Endothelial cell of hepatic sinusoid (primary cell): ENCODE results near the gene CRK.

Source experiments
- in situ Hi-C: cut with HindIII; loops from 2 replicates; pipeline ENCODE4 v1.10.0; 2017; ENCODE audit warnings: low sequenced_read_pairs

The CRK gene

DNA sequence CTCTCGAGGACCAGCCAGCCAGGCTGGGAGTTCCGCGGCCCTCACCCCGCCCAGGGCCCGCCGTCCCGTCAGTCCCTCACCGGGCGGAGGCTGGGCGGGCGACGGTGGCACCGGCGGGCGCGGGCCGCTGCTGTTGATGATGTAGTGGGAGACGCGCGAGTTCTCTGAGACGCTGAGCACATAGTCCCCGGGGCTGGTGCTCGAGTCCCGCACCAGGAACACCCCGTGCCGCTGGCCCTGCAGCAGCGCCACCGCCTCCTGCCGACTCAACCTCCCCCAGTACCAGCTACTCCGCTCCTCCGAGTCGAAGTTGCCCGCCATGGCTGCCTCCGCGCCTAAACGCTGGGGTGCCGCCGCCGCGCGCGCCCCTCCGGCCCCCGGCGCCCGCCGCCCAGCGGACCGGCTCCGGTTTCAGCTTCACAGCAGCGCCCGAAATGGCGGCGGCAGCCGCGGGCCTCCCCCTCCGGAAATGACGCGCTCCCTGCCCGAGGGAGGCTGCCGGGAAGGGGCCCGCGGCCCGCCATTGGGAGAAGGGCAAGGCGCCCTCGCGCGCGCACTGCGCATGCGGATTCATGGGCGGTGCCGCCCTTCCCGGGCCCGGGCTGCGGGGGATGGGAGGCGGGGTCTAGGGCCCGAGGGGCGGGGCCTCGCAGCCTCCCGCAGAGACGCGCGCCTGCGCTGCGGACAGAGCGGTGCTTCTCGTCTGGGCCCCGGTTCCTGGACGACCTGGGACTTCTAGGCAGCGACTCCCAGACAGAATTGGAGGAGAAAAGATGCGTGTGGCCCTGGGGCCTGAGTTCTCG is at the start of gene CRK:
Gene CRK (minus strand): TSS at position 436 of the 803 bp plus-strand sequence. CDS start 115 bp downstream, at position 321.
- in situ Hi-C loops: no loop called here

DNA sequence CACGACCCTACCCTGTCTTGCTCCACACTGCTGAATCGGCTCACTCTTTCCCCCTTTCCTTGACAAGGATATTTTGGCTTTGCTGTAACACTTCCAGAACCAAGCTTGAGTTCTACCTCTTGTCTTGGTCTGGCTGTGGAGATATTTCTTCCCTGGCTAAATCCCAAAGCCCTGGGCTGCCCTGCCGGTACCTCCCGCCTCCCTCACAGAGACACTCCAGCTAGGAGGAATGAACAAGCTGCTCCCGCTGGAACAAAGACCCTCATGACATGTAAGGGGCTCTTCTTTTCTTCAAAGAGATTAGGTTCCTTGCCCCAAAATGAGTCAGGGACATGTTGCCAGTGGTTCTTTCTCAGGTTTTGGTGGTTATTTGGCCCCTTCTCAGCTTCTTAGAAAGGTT is 49.6 kb upstream of the CRK start:
- in situ Hi-C loops: loop anchor here (5.0 kb wide), 4 partner anchors 68 to 273 kb away; no protein-coding TSS in a partner anchor

DNA sequence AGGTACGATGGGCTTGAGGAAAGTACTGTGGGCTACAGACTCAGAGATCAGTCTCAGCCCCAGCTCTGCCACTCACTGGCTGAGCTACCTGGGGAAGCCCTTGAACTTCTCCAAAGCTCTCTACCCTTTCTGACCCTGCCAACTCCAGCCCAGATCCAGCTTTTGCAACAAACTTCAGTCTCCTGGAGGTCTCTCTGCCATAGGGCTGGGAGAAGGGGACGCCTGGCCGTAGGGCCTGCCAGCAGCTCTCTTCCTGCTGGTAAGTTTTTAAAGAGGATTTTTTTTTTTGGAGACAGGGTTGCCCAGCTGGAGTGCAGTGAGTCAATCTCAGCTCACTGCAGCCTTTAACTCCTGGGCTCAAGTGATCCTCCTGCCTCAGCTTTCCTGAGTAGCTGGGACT is 48.8 kb upstream of the CRK start:
- in situ Hi-C loops: loop anchor here (5.0 kb wide), 4 partner anchors 68 to 273 kb away; no protein-coding TSS in a partner anchor

DNA sequence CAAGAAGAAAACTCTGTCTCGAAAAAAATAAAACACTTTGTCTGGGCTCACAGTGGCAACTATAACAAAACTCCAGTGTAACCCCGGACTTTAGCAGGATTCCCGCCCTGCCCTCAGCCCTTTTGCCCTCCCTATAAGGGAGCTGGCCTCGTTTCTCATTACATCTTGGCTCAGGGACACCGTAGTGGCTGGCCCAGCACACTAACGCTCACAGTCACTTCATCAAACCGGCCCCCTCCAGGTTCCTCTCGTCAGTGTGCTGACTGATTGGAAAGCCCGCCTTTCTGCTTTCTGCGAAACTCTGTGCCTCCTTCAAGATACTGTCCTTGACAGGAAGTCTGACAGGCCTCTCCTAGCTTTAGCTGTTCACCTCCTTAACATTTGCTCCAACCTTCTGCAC is 47.7 kb upstream of the CRK start:
- in situ Hi-C loops: no loop called here

DNA sequence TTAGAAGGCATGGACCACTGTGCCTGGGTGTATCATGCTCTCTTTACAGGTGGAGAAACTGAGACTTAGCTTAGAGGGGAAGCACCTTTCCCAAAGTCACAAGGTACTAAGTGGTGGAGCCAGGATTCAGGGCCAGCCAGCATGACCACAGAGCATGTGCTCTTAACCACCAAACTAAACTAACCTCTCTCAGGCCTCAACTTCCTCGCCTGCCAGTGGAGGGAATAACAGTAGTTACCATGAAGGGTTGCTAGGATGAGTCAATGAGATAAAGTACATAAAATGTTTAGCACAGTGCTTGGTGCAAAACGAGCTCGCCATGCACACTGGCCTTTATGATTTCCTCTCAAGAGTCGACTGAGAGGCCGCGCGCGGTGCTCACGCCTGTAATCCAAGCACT is 42.8 kb upstream of the CRK start:
- in situ Hi-C loops: no loop called here

DNA sequence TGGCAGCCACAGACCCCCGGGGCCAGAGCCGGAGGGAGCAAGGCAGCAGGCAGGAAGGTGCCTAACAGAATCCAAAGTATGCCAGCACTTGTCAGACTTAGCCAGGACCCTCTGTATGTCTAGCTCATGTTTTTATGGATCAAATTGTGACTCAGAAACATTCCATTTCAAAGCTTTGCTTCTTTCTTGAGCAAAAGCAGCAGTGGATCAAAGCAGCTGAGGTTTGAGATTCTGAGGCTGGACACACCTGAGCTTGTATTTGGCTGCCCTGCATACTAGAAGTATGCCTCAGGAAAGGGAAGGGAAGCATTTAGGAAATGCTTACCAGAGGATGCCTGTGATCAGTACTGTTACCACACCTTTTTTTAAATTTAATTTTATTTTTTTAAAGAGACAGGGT is 42.2 kb upstream of the CRK start:
- in situ Hi-C loops: no loop called here

DNA sequence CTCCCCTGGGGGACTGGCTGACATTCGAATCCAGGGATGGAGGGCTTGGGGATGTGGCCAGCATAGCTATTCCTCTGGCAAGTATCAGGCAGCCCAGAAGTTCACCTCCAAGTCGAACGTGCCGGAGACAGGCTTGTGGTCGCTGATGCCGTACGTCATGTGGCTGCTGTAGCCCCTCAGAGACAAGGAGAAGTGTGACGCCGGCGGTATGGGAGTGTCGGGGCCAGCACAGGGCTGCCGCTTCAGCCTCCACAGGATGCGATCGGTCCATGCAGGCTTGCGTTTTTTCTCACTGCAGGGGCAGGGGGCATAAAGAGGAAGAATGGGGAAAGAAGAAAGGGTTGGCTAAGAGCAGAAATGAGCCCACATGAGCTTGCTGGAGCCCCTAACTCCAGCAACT is 41.8 kb upstream of the CRK start:
- in situ Hi-C loops: no loop called here

DNA sequence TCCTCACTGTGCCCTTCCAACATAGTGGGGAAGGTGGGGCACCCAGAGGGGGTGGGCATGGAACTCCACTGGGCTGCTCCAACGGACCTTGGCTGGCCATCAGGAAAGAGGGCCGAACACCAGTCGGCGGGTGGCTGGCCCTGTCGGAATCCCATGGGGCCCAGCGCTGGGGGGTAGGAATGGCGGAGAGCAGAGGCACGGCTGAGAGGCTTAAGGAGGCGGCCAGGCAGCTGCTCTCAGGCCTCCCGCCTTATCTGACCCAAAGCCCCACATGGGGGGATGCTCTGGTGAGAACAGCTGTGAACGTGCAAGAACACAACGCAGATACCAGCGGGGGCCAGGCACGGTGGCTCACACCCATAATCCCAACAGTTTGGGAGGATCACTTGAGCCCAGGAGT is 40.8 kb upstream of the CRK start:
- in situ Hi-C loops: no loop called here

DNA sequence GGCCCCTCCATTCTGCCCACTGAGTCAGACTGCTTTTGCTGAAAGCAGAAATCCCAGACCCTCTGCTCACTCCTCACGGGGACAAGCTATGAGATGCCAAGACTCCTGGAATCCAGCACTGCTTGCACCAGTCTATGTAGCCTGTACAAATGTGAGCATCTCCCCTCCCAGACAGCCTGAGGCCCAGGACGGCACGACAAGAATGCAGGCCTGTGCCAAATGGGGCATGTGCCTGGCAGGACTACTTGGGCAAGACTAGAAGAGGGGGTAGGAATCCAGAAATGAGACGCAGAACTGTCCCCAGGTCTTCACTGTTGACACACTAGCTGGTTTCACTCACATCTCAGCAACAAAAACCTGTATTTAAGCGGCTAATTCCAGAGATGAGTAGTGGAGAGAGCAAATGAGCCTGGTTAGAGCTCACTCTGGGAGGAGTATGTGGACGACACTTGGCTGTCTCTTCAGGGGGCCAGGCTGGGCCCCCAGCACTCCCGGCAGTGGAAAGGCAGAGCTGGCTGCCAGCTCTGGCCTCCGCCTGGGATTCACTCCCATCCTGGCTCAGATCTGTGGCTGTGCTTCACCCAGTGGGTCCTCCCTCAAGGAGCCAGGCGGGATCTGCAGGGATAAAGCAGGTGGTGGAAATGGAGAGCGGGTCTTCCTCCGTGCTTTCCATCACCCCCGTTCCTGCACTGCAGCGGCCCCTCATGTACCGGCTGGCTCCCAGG is 39.4 kb upstream of the CRK start:
- in situ Hi-C loops: no loop called here

DNA sequence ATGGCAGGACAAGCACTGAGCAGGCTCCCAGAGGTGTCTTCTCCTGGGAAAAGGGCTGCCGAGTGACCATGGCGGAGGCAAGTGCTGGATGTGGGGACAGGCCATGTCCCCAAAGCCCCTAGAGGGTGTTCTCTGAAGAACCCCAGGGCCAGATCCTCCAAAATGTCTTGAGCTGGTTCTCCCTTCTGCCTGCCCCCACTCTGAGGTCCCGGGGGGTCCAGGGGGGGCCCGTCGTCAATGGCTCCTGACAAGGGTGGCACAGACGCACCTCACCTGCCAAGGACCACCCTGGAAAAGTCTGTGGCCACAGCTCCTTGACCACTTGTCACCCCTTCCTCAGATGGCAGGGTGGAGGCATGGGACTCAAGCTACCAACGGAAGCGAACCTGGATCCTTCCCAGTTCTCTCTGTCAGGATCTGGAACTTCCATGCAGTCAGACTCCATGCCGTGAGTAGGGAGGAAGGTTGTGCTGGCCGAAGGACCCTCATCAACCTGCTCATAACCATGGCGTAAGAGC is 38.8 kb upstream of the CRK start:
- in situ Hi-C loops: no loop called here

DNA sequence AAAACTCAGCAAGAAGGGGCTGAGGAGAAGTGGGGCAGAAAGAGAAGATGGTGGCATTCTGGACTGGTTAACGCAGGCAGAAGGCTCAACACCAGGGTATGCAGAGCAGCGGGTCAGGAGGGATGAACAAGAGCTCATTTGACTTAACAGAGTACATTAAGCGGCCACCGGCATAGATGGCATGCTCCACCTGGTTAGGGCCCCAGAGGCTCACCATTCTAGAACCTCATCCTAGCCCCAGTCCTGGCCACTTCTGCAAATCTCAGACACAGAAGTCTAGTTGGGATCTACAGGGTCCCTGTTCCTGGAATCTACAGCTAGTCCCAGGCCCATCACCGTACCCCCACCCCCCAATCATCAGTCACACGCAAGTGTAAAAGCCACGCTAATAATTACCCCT is 38.2 kb upstream of the CRK start:
- in situ Hi-C loops: no loop called here

DNA sequence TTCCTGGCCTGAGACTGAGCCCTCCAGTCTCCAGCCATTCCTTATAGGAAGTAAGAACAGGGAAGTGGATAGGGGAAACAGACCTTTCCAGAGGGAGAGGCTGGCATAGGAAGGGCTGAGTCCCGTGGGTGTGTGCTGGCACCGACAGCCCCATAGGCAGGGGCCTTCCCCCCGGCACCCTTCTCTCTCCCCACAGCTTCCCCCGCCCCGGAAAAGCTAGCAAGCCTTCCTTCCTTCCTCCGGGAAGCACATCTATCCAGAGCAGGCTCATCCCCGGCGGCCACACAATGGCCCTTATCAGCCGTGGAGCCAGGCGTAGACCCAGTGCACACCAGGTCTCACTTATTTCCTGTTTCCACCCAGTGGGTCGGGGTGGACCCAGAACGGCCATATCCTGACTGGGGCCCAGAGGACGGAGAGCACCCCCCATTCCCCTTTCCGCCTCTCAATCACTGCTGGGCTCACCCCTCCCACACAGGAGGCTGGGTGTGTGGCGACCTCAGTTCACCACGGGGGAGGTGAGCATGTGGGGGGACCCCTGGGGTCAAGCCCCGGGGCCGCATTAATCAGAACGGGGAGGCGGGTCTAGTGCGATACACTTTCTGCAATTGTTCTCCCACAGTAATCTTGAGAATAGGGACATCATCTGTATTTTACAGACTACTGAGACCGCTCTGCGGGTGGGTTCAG is 37.4 kb upstream of the CRK start:
- in situ Hi-C loops: no loop called here

DNA sequence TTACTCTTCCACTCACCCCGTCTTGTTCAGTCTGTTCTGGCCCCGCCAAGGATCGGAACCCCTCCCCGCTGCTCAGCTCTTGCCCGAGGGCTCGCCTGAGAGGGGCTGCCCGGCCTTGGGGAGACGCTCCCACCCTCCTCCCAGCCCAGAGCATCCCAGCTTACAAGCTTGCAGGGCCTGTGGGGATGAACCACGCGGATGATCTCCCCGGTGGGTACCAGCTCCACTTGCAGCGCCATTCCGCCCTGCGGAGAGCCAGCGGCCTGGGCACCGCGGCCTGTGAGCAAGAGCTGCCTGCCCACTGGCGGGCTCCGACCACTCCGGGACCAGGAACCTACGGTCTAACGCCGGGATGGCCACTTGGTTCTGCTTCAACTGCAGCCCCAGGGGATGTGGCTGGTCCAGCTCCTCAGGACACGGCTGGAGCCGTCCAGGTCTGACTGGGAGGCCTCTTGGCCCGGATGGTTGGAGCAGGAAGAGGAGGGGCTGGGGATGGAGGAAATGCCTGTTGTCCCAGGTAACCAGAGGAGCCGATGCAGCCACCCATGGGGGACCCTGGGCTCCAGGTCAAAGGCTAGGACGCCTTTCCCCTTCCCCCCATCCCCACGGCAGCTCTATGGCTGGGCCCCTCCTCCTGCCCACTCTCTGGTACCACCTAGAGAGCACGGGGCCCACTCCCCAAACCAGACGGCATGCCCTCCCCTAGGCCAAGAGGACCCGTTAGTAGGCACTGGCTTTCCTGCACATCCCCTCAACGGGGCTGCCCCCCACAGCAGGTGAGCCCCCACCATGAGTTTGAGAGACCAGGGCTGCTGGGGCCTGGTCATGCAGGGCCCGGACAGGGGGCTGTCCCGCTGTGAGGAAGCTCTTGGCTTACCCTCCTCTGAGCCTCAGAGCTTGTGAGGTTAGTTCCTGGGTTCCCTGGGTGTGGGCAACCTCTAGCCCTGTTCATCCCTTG is 36.5 kb upstream of the CRK start, which contains the start of gene MYO1C:
Gene MYO1C (minus strand): TSS at position 438 of the 958 bp plus-strand sequence. CDS start 199 bp downstream, at position 239.
- in situ Hi-C loops: no loop called here

DNA sequence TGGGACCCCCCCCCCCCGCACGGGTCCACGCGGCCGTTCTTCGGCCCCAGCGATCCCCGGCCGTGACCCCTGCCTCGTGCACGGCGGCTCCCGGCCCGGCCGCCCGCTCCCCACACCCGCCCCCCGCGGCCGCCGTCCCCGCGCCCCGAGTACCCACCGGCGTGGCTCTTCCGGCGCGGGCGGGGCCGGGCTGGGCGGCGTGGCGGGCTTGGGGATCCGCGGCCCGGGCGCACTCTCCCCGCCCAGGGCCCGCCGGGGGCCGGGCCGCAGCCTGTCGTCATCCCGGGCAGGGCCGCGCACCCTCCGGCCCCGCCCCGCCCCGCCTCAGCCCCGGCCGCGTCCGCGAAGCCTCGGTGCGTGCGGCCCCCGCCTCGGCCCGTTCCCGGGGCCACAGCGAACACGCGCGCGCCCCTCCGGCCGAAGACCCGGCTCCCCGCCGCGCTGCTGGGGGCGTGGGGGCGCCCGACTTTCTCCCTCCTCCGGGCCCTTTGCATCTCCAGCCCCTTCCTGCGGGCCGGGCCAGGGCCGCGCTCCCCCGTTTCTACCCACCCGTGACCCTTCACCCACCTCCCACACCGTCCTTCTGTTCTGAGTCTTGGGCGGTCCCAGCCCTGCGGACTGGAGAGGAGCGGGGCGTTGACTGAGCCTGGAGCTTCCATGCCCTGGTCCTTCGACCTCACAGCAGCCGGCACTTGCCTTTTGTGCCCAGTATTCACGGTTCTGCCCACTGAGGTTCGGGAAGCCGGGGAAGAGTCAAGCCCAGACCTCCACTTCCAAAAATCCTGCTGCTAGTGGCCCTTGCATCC is 35.6 kb upstream of the CRK start:
- in situ Hi-C loops: no loop called here

DNA sequence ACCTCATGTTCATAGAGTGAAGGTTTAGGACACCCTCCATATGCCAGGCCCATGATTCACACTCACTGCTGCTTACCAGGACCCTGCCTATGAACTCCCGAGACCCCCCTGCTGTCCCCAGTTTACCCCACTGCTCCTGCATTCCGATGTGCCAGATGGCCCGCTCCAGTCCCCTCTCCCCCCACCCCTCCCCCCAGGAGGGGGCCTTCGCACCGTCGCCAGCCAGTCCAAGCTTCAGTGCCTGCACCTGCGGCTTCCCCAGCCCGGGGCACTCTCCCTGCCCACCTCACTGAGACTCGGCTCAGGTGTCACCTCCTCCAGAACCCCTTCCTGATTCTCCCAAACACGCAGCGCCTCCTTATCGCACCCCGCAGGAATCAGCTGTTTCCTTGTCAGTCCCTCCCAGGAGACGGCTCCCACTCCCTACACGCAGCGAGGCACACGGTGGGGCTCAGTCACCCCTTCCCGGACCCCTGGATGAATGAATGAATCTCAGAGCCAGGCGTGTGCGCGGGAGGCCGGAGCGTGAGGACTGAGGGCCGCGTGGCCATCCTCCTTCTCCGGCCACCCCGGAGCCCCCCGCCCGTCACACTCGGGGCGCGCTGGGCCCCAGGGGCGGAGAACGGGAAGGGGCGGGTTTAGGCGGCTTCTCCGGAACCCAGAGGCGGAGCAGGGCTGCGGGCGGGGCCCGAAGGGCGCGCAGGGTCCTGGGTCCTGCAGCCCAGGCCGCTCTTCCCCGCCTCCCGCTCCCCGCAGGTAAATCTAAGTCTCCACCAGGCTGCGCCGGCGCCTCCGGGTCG is 34.8 kb upstream of the CRK start:
- in situ Hi-C loops: no loop called here

DNA sequence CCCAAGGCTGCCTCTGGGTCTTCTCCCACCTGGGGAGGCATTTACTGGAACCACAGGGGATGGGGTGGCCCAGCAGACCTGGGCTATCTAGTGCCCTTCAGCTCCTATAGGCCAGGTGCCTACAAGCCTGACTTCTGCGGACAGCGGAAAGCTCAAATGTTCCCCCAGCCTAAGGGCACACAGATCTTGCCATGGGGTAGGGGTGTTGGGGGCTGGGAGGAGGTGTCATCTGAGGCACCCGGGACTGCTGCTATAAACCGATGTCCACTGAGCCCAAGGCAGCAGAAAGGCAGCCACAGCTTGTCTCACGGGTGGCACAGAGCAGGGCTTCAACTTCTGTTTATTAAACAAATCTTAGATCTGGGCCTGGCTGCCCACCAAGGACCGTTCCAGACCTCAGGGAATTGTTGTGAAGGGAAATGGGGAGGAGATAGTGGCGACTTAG is 32.8 kb upstream of the CRK start:
- in situ Hi-C loops: no loop called here

DNA sequence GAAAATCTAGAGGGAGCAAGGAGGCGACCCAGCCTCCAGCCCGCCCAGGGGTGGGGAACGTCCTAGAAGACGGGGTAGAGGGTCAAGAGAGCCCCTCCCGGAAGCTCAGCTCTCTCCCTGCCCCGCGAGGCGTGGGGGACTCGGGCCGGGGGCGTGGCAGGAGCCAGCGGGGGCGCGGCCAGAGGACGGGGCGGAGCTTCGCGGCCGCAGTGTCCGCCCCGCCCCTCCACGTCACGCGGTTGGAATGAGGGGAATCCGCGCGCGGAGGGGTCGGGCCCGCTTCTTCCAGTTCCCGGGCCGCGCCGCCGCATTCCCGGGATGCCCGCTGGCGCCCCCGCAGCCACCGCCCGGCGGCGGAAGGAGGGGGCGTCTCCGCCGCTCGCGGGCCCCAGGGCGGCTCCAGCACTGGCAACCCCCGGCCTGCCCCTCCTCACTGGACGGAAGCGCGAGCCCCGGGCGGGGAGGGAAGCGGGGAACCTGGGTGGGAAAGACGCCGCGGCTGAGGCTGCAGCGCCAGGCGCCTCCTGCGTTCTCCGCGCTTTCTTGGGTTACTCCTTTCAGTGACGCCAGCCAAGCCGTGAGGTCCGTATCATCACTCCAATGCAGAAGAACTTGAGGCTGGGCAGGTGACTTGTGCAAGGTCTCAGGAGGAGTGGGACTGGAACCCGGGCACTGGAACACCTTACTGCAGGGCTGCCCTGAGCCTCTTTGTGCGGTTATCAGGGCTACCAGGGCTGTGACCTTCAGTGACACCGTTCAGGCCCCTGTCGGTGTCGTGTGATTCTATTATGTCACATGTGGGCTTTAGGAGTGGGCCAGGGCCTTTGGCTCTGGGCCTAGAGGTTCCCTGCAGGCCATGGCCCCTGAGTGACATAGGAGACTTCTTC is 32.1 kb upstream of the CRK start:
- in situ Hi-C loops: no loop called here
